NK-92 treated with Interleukin-12 subunit alpha and Interleukin-12 subunit beta, amount 100 ng/mL, for 24 hours (cell line): ENCODE results near the gene NPHP4.

Experiments
- DNase-seq: peaks from one replicate; lab custom pipeline; 2025; lab: John Stamatoyannopoulos, UW

Gene NPHP4

GRCh38 chr1:5831600-5832335 lies 160.5 kb downstream of the NPHP4 start:
- no peak for DNase-seq

- DNase-seq: no peak
These were observed 161.2 kb downstream of the NPHP4 start for GRCh38 chr1:5830771-5831599.

- DNase-seq: no peak
These were observed 162.8 kb downstream of the NPHP4 start for GRCh38 chr1:5829414-5829813.

GRCh38 chr1:5828308-5828935 lies 163.8 kb downstream of the NPHP4 start:
- no peak for DNase-seq

GRCh38 chr1:5827516-5827915 lies 164.7 kb downstream of the NPHP4 start:
- DNase-seq: no peak

GRCh38 chr1:5826601-5827000 lies 165.6 kb downstream of the NPHP4 start:
- no peak for DNase-seq

- no peak for DNase-seq
These were observed 169.5 kb downstream of the NPHP4 start for GRCh38 chr1:5822726-5823125.

GRCh38 chr1:5822266-5822665 lies 170.0 kb downstream of the NPHP4 start:
- no peak for DNase-seq

GRCh38 chr1:5821540-5822176 lies 170.6 kb downstream of the NPHP4 start:
- no peak for DNase-seq

- no peak for DNase-seq
These were observed 172.2 kb downstream of the NPHP4 start for GRCh38 chr1:5820026-5820421.

GRCh38 chr1:5819391-5820025 lies 172.7 kb downstream of the NPHP4 start:
- no peak for DNase-seq

GRCh38 chr1:5818755-5819154 lies 173.5 kb downstream of the NPHP4 start:
- DNase-seq: no peak

GRCh38 chr1:5815716-5816115 lies 176.5 kb downstream of the NPHP4 start:
- no peak for DNase-seq

GRCh38 chr1:5815211-5815610 lies 177.0 kb downstream of the NPHP4 start:
- no peak for DNase-seq

GRCh38 chr1:5814046-5814619 lies 178.1 kb downstream of the NPHP4 start:
- no peak for DNase-seq

- DNase-seq: no peak
These were observed 178.7 kb downstream of the NPHP4 start for GRCh38 chr1:5813480-5813879.
